ENCODE measurements around the gene RASIP1. TPM values are rescaled to one million over a fixed set of nuclear protein-coding genes. Genes with fewer than 3 reads are reported as not detected.

RASIP1 gene
- total RNA-seq, 1 donor: 2.6 TPM

- TF ChIP-seq CTCF (IDR thresholded peaks at IDR 0.05; ENCODE audit: insufficient read depth, low read depth, low read length): no peak
- no peak overlapping the region for H3K4me3 ChIP-seq (ENCODE audit: low read depth, low read length)
- no peak for DNase-seq (ENCODE audit: low read depth)
Observed at GRCh38 chr19:48676887-48677286, 63.5 kb downstream of the RASIP1 start.

- DNase-seq (ENCODE audit: low read depth): no peak
Observed at GRCh38 chr19:48676487-48676886, 63.9 kb downstream of the RASIP1 start.

GRCh38 chr19:48674921-48675824 lies 65.2 kb downstream of the RASIP1 start:
- DNase-seq (ENCODE audit: low read depth): peak; percentile 84
- H3K4me3 ChIP-seq (ENCODE audit: low read depth, low read length): no peak overlapping the region
- peak; percentile 88 for TF ChIP-seq CTCF (IDR thresholded peaks at IDR 0.05; ENCODE audit: insufficient read depth, low read depth, low read length)

More at GRCh38 chr19:48676487-48676886, 63.9 kb downstream of the RASIP1 start:
- no peak overlapping the region for H3K4me3 ChIP-seq (ENCODE audit: low read depth, low read length)
- TF ChIP-seq CTCF (IDR thresholded peaks at IDR 0.05; ENCODE audit: insufficient read depth, low read depth, low read length): no peak

- no peak overlapping the region for H3K4me3 ChIP-seq (ENCODE audit: low read depth, low read length)
- no peak for TF ChIP-seq CTCF (IDR thresholded peaks at IDR 0.05; ENCODE audit: insufficient read depth, low read depth, low read length)
- DNase-seq (ENCODE audit: low read depth): no peak
Observed at GRCh38 chr19:48674216-48674809, 66.1 kb downstream of the RASIP1 start.

DNA sequence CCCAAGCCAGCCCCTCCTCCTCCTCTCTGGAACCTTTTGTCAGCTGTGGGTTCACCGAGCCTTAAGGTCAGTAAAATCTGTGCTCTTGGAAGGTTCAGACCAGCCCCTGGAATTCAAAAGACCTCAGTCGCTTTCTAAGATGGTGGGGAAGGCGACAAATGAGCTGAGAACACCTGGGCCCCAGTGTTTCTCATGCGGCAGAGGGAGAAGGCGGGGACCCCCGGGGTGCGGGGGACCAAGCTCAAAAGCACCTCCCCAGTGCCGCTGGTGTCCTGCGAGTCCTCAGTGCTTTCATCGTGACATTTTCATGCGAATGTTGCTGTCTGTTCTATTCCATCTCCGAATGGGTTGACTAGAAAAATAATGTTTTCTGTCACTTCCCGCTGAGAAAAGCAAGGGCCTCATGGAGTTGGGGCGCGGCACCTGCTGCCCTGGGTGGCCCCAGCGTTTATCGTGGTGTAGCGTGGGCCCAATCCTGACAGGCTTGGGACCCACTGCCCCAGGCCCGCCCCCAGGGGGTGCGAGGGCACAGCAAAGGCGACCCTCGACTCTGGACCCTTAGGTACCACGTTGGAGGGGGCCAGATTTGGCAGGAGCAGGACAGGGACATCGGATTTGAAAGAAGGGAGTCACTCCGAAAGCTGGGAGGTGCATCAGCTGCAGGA lies 66.8 kb downstream of the RASIP1 start:
- H3K4me3 ChIP-seq (ENCODE audit: low read depth, low read length): no peak overlapping the region
- no peak for DNase-seq (ENCODE audit: low read depth)
- TF ChIP-seq CTCF (IDR thresholded peaks at IDR 0.05; ENCODE audit: insufficient read depth, low read depth, low read length): no peak

DNA sequence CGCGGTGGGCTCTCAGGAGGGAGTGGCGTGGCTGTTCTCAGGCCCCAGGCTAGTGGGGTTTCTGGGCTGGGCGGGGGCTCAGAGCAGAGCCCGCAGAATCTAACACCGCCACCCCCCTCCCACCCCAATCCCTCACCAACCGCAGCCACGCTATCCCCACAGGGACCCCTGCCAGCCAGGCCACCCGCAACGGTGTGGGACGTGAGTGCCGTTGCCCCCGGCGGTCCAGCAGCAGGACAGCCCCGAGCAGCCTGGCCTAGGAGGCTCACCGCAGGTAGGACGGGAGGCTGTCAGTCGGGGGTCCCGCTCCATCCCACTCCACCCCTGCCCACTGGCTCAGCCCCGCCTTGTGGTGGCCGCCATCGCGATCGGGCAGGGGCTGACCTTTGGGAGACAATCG lies 67.4 kb downstream of the RASIP1 start, which contains the start of gene NTN5:
Gene NTN5, minus strand, starts transcription at position 24 of the 400 bp plus-strand sequence. CDS start 2,031 bp downstream, outside the sequence.
- DNase-seq (ENCODE audit: low read depth): no peak
- H3K4me3 ChIP-seq (ENCODE audit: low read depth, low read length): no peak within 1 kb of the TSS
- TF ChIP-seq CTCF (IDR thresholded peaks at IDR 0.05; ENCODE audit: insufficient read depth, low read depth, low read length): no peak
